Panc1 (cell line): ENCODE results near the gene SGK1. TPM values are rescaled to one million over a fixed set of nuclear protein-coding genes. Genes with fewer than 3 reads are reported as not detected.

Source experiments
- ATAC-seq: fragments of 200-7000 bp; cut with Tn5 transposase; 2 replicates; pipeline ENCODE4 v1.9.1; 2020; ENCODE audit warnings: mild to moderate bottlenecking, moderate library complexity
- BruUV-seq: library from RNA; stranded (reverse); fragments of 400-500 nt; replicated peaks from 2 replicates; lab custom pipeline; 2021; lab: Mats Ljungman, UMichigan
- CTCF ChIA-PET: fragments of 300-600 bp; sonication (Branson Sonifier 250); formaldehyde crosslinking; loops from one replicate; lab custom pipeline; 2022; ENCODE audit warnings: antibody characterized with exemption; lab: Charles Lee
- POLR2A ChIA-PET: fragments of 300-600 bp; sonication (Branson Sonifier 250); formaldehyde crosslinking; loops from one replicate; lab custom pipeline; 2022; ENCODE audit warnings: antibody characterized with exemption; lab: Charles Lee
- DNase-seq: peaks from one replicate; pipeline ENCODE4 v3.0.0-alpha.2; 2010; ENCODE audit warnings: low read depth, low spot score
- H3K27ac ChIP-seq: 2 replicates; pipeline ENCODE4 v1.5.1; 2011; ENCODE audit warnings: mild to moderate bottlenecking, low read length, inconsistent platforms
- H3K27me3 ChIP-seq: fragments of 200-500 bp; sonication (Bioruptor generic); 2 replicates; pipeline ENCODE4 v1.6.0; 2014; ENCODE audit warnings: low read length, inconsistent platforms; ENCODE audit not compliant: control insufficient read depth, insufficient read depth
- H3K36me3 ChIP-seq: fragments of 200-500 bp; sonication (Bioruptor generic); 2 replicates; pipeline ENCODE4 v1.5.1; 2014; ENCODE audit warnings: inconsistent platforms, mild to moderate bottlenecking, low read length, moderate library complexity; ENCODE audit not compliant: control insufficient read depth, insufficient read depth
- H3K4me1 ChIP-seq: 2 replicates; pipeline ENCODE4 v1.5.1; 2011; ENCODE audit warnings: inconsistent platforms, mild to moderate bottlenecking, low read length, moderate library complexity; ENCODE audit not compliant: control insufficient read depth, insufficient read depth
- H3K4me3 ChIP-seq, 2 experiments: 2 replicates each; pipeline ENCODE4 v1.5.1; 2011 to 2012; ENCODE audit warnings: low read depth in 2 of 2, low read length in 2 of 2, mild to moderate bottlenecking in 2 of 2, inconsistent platforms in 1 of 2, moderate library complexity in 1 of 2
- H3K9me3 ChIP-seq: fragments of 200-500 bp; sonication (Bioruptor generic); 2 replicates; pipeline ENCODE4 v1.5.1; 2014; ENCODE audit warnings: low read depth, mild to moderate bottlenecking, inconsistent platforms, low read length, moderate library complexity; ENCODE audit not compliant: control insufficient read depth, insufficient read depth
- CTCF ChIP-seq: fragments of 450-650 bp; IDR thresholded peaks from 2 replicates; pipeline ENCODE4 v1.5.1; 2017; ENCODE audit warnings: mild to moderate bottlenecking
- POLR2AphosphoS5 ChIP-seq: IDR thresholded peaks from 2 replicates; pipeline ENCODE4 v1.6.1; 2012; ENCODE audit warnings: mild to moderate bottlenecking, low read depth, low read length, moderate library complexity
- REST ChIP-seq, 2 experiments: IDR thresholded peaks; 2 replicates each; pipeline ENCODE4 v1.6.1; 2011 to 2012; ENCODE audit warnings: low read depth in 2 of 2, control low read depth in 1 of 2, low read length in 1 of 2, mild to moderate bottlenecking in 1 of 2, moderate library complexity in 1 of 2; ENCODE audit not compliant: insufficient read depth in 1 of 2
- SIN3A ChIP-seq: IDR thresholded peaks from 2 replicates; pipeline ENCODE4 v1.6.1; 2012; ENCODE audit warnings: low read depth, mild to moderate bottlenecking, low read length, moderate library complexity, borderline replicate concordance; ENCODE audit not compliant: insufficient read depth
- TCF7L2 ChIP-seq: IDR thresholded peaks from 2 replicates; pipeline ENCODE4 v1.6.1; 2011; ENCODE audit warnings: mild to moderate bottlenecking, low read depth, low read length, inconsistent platforms
- in situ Hi-C: cut with HindIII; loops from 2 replicates; pipeline ENCODE4 v1.10.0; 2016; ENCODE audit warnings: low sequenced_read_pairs, low pct_unique_long_range_greater_than_20kb
- intact Hi-C: fragments of 100-400 bp; cut with micrococcal nuclease; formaldehyde crosslinking; loops from one replicate; pipeline ENCODE4 v1.10.0; 2022; ENCODE audit not compliant: unreplicated experiment
- total RNA-seq: library from RNA; stranded (reverse); gene quantifications from one replicate; pipeline ENCODE4 v1.2.1, GENCODE V29; 2021; ENCODE audit not compliant: unreplicated experiment

The SGK1 gene
- total RNA-seq, 1 experiment from 2014 or later = 7.5 TPM

- H3K36me3 ChIP-seq = no peaks in the 10 kb centered on the region
- ATAC-seq (no peak), DNase-seq (no peak)
- no peak overlapping the region for H3K27ac ChIP-seq
- no TSS peak for BruUV-seq
- intact Hi-C loops (no loop called here), in situ Hi-C loops (no loop called here)
- ChIA-PET POLR2A (no interaction called here), CTCF (interaction anchor here (1.0 kb wide), 1 partner anchor 346 kb away, joined by 3 read pairs; no protein-coding TSS in a partner anchor)
- no peaks in the 10 kb centered on the region for H3K4me1 ChIP-seq
- TF ChIP-seq CTCF (no peak), REST (IDR thresholded peaks at IDR 0.05; ENCODE audit: insufficient read depth in 1 of 2, low read depth in 2 of 2, low read length in 1 of 2) (no peak), POLR2AphosphoS5 (no peak), TCF7L2 (no peak), SIN3A (no peak)
- H3K4me3 ChIP-seq = no peak overlapping the region
- H3K27me3 ChIP-seq = no peaks in the 10 kb centered on the region
- H3K9me3 ChIP-seq = no peaks in the 10 kb centered on the region
Measured at GRCh38 chr6:134122775-134123174, 195.1 kb downstream of the SGK1 start.

GRCh38 chr6:134119486-134119885 is 198.4 kb downstream of the SGK1 start:
- no TSS peak for BruUV-seq
- no peaks in the 10 kb centered on the region for H3K36me3 ChIP-seq
- H3K27ac ChIP-seq = no peak overlapping the region
- H3K9me3 ChIP-seq = no peaks in the 10 kb centered on the region
- POLR2A ChIA-PET = no interaction called here
- no peaks in the 10 kb centered on the region for H3K27me3 ChIP-seq
- no peak for DNase-seq
- ATAC-seq = no peak
- TF ChIP-seq SIN3A = no peak
- TF ChIP-seq TCF7L2 = no peak
- TF ChIP-seq CTCF = no peak
- no peak for TF ChIP-seq REST (IDR thresholded peaks at IDR 0.05; ENCODE audit: insufficient read depth in 1 of 2, low read depth in 2 of 2, low read length in 1 of 2)
- no peak for TF ChIP-seq POLR2AphosphoS5
- in situ Hi-C loops = no loop called here
- H3K4me1 ChIP-seq = no peaks in the 10 kb centered on the region
- CTCF ChIA-PET = no interaction called here
- intact Hi-C loops = no loop called here
- H3K4me3 ChIP-seq = no peak overlapping the region
